Keratinocyte (primary cell): Measurements from ENCODE around the gene GRPEL1. TPM values are rescaled to one million over a fixed set of nuclear protein-coding genes. Genes with fewer than 3 reads are reported as not detected.

Experiments used
- DNase-seq: peaks from one replicate; pipeline ENCODE4 v3.0.0-alpha.2; 2011; ENCODE audit warnings: low read depth, missing footprints, low spot score
- FAIRE-seq: peaks from 2 replicates; lab custom pipeline; 2011; peaks lifted over from hg19 to GRCh38; lab: Jason Lieb, UNC
- H2AFZ ChIP-seq: 2 replicates; pipeline ENCODE4 v1.6.0; 2012; ENCODE audit warnings: low read length, control low read depth, inconsistent platforms; ENCODE audit not compliant: control insufficient read depth
- H3K27ac ChIP-seq: 2 replicates; pipeline ENCODE4 v1.5.1; 2011; ENCODE audit warnings: low read length; ENCODE audit not compliant: control insufficient read depth, insufficient read depth
- H3K27me3 ChIP-seq: 3 replicates; pipeline ENCODE4 v1.6.0; 2011; ENCODE audit warnings: low read length; ENCODE audit not compliant: control insufficient read depth, insufficient read depth; ENCODE audit errors: extremely low read depth
- H3K36me3 ChIP-seq, 2 experiments: 2 replicates in 1 of 2; 3 replicates in 1 of 2; pipeline ENCODE4 v1.5.1; 2011; ENCODE audit warnings: low read length in 2 of 2, mild to moderate bottlenecking in 1 of 2; ENCODE audit not compliant: control insufficient read depth in 2 of 2, insufficient read depth in 2 of 2; ENCODE audit errors: extremely low read depth in 1 of 2
- H3K4me1 ChIP-seq: 3 replicates; pipeline ENCODE4 v1.5.1; 2011; ENCODE audit warnings: low read length; ENCODE audit not compliant: control insufficient read depth, insufficient read depth; ENCODE audit errors: extremely low read depth
- H3K4me2 ChIP-seq: 3 replicates; pipeline ENCODE4 v1.6.0; 2011; ENCODE audit warnings: low read depth, low read length; ENCODE audit not compliant: control insufficient read depth, insufficient read depth; ENCODE audit errors: extremely low read depth
- H3K4me3 ChIP-seq, 3 experiments: fragments of 200-600 bp in 1 of 3; sonication (generic) in 1 of 3; 2 replicates in 2 of 3; 3 replicates in 1 of 3; pipeline ENCODE4 v1.5.1; 2011 to 2016; ENCODE audit warnings: low read length in 3 of 3, mild to moderate bottlenecking in 3 of 3, control low read depth in 2 of 3, inconsistent platforms in 1 of 3, low read depth in 1 of 3, mixed read lengths in 1 of 3, mixed run types in 1 of 3, moderate library complexity in 1 of 3; ENCODE audit not compliant: control insufficient read depth in 2 of 3, insufficient read depth in 2 of 3; ENCODE audit errors: extremely low read depth in 1 of 3
- H3K79me2 ChIP-seq: 2 replicates; pipeline ENCODE4 v1.6.0; 2012; ENCODE audit warnings: low read length; ENCODE audit not compliant: control insufficient read depth, insufficient read depth
- H3K9ac ChIP-seq: 3 replicates; pipeline ENCODE4 v1.6.0; 2011; ENCODE audit warnings: low read length; ENCODE audit not compliant: control insufficient read depth, insufficient read depth; ENCODE audit errors: extremely low read depth
- H3K9me1 ChIP-seq: 3 replicates; pipeline ENCODE4 v1.6.0; 2011; ENCODE audit warnings: low read length; ENCODE audit not compliant: control insufficient read depth, insufficient read depth; ENCODE audit errors: extremely low read depth
- H3K9me3 ChIP-seq: 2 replicates; pipeline ENCODE4 v1.5.1; 2012; ENCODE audit warnings: low read depth, low read length; ENCODE audit not compliant: control insufficient read depth
- H4K20me1 ChIP-seq: 3 replicates; pipeline ENCODE4 v1.6.0; 2011; ENCODE audit warnings: low read length; ENCODE audit not compliant: control insufficient read depth, insufficient read depth; ENCODE audit errors: extremely low read depth
- EZH2 ChIP-seq: IDR thresholded peaks from one replicate; pipeline ENCODE4 v1.6.1; 2012; ENCODE audit warnings: inconsistent platforms, mild to moderate bottlenecking, low read length, moderate library complexity
- dilution Hi-C: fragments of 300-500 bp; cut with MboI; formaldehyde crosslinking; loops from one replicate; pipeline ENCODE4 v1.7.0; 2020; ENCODE audit warnings: low sequenced_read_pairs; ENCODE audit not compliant: extremely low pct_ligation_motif_present
- polyA plus RNA-seq, 5 experiments: library from polyadenylated mRNA; depleted of rRNA in 3 of 5; stranded (reverse) in 3 of 5; stranded (forward) in 1 of 5; unstranded in 1 of 5; fragments of >200 nt; gene quantifications; 1 replicate in 1 of 5; 2 replicates in 3 of 5; 3 replicates in 1 of 5; pipeline versions ENCODE4 v1.2.1 to v1.2.3, GENCODE V29; 2011 to 2012; ENCODE audit warnings: missing spikeins in 2 of 5, low read depth in 1 of 5, low replicate concordance in 1 of 5
- TF ChIP-seq, protein P1 (sequence below), 3 experiments: IDR thresholded peaks in 1 of 3; conservative IDR thresholded peaks in 1 of 3; optimal IDR thresholded peaks in 1 of 3; 2 replicates in 2 of 3; 3 replicates in 1 of 3; pipeline versions ENCODE3 to v1.5.1; 2011; ENCODE audit warnings: low read length in 3 of 3, mild to moderate bottlenecking in 3 of 3, moderate library complexity in 2 of 3, control low read depth in 1 of 3, inconsistent platforms in 1 of 3; ENCODE audit not compliant: insufficient read depth in 2 of 3; ENCODE audit errors: extremely low read depth in 1 of 3

The GRPEL1 gene
- polyA plus RNA-seq, 1 donor (not counting 4 experiments of a cell fraction or from before 2014, with no cell fraction given), result 59.1 TPM

DNA sequence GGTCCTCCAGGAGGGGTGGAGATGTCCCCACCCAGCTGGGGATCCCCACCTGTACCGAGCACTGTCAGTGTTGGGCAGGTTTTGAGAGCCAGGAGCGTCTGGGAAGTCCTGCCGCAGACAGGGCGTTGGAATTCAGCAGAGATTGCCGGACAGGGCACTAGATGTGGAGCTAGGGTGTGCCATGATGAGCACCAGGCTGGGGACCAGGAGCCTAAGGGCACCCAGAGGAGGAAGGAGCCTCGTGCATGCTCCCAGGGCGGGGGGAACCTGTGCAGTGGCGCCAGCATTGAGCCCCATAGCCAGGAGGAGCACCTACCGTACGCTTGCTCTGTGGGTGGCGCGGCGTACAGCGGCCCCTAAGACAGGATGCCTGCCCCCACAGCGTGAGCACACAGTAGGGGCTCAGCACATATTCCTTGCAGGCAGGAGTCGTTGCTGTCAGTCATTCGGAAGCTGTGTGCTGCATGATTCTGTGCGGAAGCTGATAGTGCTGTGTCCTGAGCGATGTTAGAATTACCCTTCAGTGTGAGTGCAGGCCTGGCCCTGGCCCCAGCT lies 43.5 kb downstream of the GRPEL1 start:
- no peaks in the 10 kb centered on the region for H4K20me1 ChIP-seq
- no peak overlapping the region for H3K4me3 ChIP-seq
- H3K4me2 ChIP-seq, result no peak overlapping the region
- no peak for TF ChIP-seq EZH2
- TF ChIP-seq, protein P1, sequence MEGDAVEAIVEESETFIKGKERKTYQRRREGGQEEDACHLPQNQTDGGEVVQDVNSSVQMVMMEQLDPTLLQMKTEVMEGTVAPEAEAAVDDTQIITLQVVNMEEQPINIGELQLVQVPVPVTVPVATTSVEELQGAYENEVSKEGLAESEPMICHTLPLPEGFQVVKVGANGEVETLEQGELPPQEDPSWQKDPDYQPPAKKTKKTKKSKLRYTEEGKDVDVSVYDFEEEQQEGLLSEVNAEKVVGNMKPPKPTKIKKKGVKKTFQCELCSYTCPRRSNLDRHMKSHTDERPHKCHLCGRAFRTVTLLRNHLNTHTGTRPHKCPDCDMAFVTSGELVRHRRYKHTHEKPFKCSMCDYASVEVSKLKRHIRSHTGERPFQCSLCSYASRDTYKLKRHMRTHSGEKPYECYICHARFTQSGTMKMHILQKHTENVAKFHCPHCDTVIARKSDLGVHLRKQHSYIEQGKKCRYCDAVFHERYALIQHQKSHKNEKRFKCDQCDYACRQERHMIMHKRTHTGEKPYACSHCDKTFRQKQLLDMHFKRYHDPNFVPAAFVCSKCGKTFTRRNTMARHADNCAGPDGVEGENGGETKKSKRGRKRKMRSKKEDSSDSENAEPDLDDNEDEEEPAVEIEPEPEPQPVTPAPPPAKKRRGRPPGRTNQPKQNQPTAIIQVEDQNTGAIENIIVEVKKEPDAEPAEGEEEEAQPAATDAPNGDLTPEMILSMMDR (optimal IDR thresholded peaks at IDR 0.05 in 1 of 3, IDR thresholded peaks at IDR 0.05 in 1 of 3, conservative IDR thresholded peaks at IDR 0.05 in 1 of 3; ENCODE audit: extremely low read depth in 1 of 3, insufficient read depth in 2 of 3, low read length in 3 of 3), result no peak
- H3K9ac ChIP-seq, result no peak overlapping the region
- no peak for DNase-seq
- H3K27ac ChIP-seq, result no peak overlapping the region
- dilution Hi-C loops, result no loop called here
- H3K4me1 ChIP-seq, result peaks cover 10% of the 10 kb centered on the region
- H3K9me3 ChIP-seq, result no peaks in the 10 kb centered on the region
- no peaks in the 10 kb centered on the region for H3K27me3 ChIP-seq
- no peak overlapping the region for H2AFZ ChIP-seq
- H3K79me2 ChIP-seq, result peaks cover under 1% of the 10 kb centered on the region
- FAIRE-seq, result no peak
- H3K9me1 ChIP-seq, result no peaks in the 10 kb centered on the region
- peaks cover 28 to 45% of the 10 kb centered on the region in 2 experiments for H3K36me3 ChIP-seq

DNA sequence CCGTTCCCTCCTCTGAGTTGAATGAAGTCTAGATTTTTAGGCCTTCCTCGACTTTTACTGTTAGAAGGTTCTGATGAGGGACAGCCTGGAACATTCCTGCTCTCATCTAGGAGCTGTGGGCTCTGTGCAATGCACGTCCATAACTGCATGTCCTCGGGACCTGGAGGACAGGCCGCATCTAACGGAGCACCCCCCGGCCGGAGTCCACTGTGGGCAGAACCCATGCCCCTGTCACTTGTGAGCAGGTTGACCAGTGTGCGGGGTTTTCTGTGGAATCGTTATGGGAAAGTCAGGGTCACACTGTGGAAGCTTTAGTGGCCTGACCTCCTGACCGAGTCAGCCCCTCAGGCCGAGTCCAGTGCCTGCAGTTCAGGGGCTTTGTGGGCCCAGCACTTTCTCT lies 44.0 kb downstream of the GRPEL1 start:
- Histone ChIP-seq H3K4me2 (no peak overlapping the region), H3K36me3 (peaks cover 30 to 42% of the 10 kb centered on the region in 2 experiments), H3K27ac (no peak overlapping the region), H4K20me1 (no peaks in the 10 kb centered on the region), H3K9ac (no peak overlapping the region), H3K4me3 (no peak overlapping the region), H3K27me3 (no peaks in the 10 kb centered on the region), H3K9me1 (no peaks in the 10 kb centered on the region), H3K79me2 (peaks cover 2% of the 10 kb centered on the region), H3K4me1 (peaks cover 10% of the 10 kb centered on the region), H3K9me3 (no peaks in the 10 kb centered on the region), H2AFZ (no peak overlapping the region)
- dilution Hi-C loops, result no loop called here
- TF ChIP-seq, protein P1 (optimal IDR thresholded peaks at IDR 0.05 in 1 of 3, IDR thresholded peaks at IDR 0.05 in 1 of 3, conservative IDR thresholded peaks at IDR 0.05 in 1 of 3; ENCODE audit: extremely low read depth in 1 of 3, insufficient read depth in 2 of 3, low read length in 3 of 3), result no peak
- no peak for TF ChIP-seq EZH2
- no peak for DNase-seq
- FAIRE-seq, result no peak
